Raji (cell line): ENCODE results near the gene EFEMP2.
A peak's percentile ranks its signal among the peaks of the same experiment; 100 is the strongest.

ENCODE experiments used
- POLR2A ChIP-seq: IDR thresholded peaks from 2 replicates; pipeline ENCODE4 v1.6.1; 2011; ENCODE audit warnings: low read depth, low read length, control low read depth; ENCODE audit not compliant: insufficient read depth

Gene EFEMP2

DNA sequence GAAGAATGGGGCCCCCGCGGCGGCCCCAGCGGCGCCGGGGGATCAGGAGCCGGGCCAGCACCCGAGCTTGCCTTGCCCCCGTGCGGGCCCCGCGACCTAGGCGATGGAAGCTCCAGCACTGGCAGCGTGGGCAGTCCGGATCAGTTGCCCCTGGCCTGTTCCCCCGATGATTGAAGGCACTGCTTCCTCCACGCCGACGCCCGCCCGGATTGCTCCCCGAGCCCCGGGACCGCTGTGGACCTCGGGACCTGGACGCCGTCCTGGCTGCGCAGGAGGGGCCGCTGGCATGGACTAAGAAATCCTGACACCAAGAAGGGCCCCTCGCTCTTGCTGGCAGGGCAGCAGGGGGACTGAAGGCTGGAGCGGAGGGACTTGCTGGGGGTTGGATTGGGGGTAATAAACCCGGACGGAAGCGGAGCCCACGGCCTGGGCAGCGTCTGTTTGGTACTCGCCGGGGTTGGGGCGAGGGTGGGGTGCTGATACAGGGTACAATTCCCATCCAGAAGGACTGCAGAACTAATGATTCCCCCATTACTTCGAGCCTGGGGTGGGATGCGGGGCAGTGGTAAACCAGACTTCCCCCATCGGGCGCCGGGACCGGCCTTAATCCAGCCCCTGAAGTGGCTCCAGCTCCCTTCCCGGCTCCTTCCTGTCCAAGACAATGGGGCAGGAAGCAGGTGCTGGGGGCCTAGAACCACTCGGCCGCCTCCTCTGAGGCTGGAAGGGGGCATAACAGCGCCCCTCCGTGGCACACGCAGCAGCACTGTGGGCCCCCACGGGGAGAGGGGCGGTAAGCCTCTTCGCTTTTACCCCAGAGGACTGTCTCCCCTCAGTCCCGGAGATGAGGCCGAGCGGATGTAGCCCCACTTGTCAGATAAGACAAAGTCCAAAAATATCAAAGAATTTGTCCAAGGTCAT lies 18.9 kb upstream of the EFEMP2 start:
- TF ChIP-seq POLR2A, result peak; percentile 47; the same call in 1 of the 2 replicates

GRCh38 chr11:65890324-65891218 lies 18.0 kb upstream of the EFEMP2 start, which contains the start of gene CCDC85B:
Gene CCDC85B, plus strand, starts transcription at chr11:65890673. Its CDS starts 111 bp downstream, at chr11:65890784.
- TF ChIP-seq POLR2A, result peak; percentile 97

GRCh38 chr11:65888163-65888814 lies 15.7 kb upstream of the EFEMP2 start, which contains the start of gene FIBP:
Gene FIBP, minus strand, starts transcription at chr11:65888471. Its CDS starts 53 bp downstream, at chr11:65888418.
- TF ChIP-seq POLR2A, result peak; percentile 98

GRCh38 chr11:65887723-65888162 lies 15.1 kb upstream of the EFEMP2 start:
- no peak for TF ChIP-seq POLR2A

- no peak for TF ChIP-seq POLR2A
Observed at GRCh38 chr11:65886826-65887722, 14.5 kb upstream of the EFEMP2 start.

DNA sequence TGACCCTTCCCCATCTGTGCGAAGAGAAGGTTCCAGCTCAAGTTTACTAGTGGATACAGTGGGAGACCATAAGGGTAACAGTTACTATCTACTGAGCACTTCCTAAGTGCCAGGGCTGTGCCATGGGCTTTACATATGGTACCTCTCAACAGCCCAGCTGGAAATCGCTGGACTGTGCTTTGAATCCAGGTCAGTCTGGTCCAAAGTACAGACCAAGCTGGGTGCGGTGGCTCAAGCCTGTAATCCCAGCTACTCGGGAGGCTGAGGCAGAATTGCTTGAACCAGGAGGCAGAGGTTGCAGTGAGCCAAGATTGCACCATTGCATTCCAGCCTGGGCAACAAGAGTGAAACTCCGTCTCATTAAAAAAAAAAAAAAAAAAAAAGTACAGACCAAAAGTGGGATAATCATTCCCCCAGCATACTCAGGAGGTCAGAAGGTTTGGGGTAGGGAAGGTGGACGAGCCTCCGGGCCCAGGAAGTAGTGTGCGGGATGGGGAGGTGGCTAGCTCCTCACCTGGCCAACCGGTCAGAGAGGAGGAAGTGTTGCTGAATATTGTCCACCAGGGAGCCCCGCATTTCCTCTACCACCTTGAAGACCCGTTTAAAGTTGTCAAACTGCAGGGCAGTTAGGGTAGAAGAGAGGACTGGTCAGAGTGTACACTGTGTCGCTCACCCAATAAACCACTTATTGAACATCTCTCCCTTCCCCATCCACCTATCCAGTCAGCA lies 13.4 kb upstream of the EFEMP2 start:
- TF ChIP-seq POLR2A, result no peak

GRCh38 chr11:65885231-65885630 lies 12.6 kb upstream of the EFEMP2 start:
- TF ChIP-seq POLR2A, result no peak

DNA sequence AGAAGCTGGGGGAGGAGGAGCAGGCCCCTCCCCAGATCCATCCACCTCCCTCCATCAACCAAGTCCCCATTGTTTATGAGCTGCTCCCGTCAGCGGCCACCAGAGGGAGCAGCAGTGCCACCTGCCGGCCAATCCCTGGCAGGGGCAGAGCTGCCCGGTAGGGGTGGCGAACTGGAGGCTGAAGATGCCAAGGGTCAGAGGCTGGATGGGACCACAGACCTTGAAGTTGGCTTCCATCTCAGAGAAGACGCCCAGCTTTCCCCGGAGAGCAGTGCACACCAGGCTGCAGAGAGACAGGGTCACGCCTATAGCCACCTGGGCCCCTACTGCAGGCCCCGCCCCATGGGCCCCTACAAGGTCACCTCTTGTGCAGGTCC lies 12.1 kb upstream of the EFEMP2 start:
- peak; percentile 19; the same call in 1 of the 2 replicates for TF ChIP-seq POLR2A

DNA sequence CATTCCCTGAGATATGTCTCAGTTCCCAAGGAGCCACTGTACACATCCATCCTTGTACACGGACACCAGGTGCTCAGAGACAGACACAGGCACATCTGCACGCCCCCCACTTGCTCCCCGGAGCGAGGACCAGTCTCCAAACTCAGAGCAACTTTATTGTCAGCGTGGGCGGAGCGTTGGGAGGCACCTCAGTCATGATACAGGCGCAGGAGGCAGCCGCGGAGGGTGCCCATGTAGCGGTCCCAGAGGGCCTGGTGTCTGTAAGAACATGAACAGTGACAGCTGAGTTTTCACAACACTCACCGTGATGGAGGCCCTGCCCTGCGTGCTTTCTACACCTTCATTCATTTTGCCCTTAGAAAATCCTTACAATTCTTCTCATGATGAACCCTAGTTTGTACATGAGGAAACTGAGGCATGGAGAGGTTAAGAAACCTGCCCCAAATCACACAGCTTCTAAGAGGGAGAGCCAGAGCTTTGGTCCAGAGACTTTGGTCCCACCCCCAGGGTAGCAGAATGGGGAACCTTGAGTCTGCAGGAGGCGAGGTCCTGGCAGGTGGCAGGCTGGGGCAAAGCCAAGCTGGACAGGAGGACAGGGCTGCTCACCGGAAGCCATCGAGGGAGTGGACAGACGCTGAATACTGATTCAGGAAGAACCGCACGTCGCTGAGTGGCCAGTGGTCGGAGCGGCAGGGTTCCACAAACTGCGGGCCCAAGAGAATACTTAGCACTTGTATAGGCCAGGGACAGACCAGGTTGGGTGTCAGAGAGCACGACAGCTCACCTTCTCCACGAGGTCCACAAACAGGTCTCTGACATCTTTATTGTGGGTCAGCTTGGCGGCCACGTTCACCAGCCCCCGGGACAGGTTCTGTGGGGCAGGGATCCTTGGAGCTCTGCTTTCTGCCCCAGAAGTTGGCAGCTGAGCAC lies 11.5 kb upstream of the EFEMP2 start:
- no peak for TF ChIP-seq POLR2A

- TF ChIP-seq POLR2A, result no peak
Observed at GRCh38 chr11:65883058-65883761, 10.6 kb upstream of the EFEMP2 start.
